22Rv1 (cell line): ENCODE measurements around the gene TRIM31.

Experiments
- H3K27ac ChIP-seq: fragments of 450-650 bp; 2 replicates; pipeline ENCODE4 v1.5.1; 2017
- CTCF ChIP-seq: fragments of 450-650 bp; IDR thresholded peaks from 2 replicates; pipeline ENCODE4 v1.5.1; 2017; ENCODE audit warnings: mild to moderate bottlenecking
- ZFX ChIP-seq: fragments of 450-650 bp; IDR thresholded peaks from 2 replicates; pipeline ENCODE4 v1.6.1; 2017; ENCODE audit warnings: antibody characterized with exemption, borderline replicate concordance

TRIM31 gene

GRCh38 chr6:30157581-30157980 is 44.7 kb upstream of the TRIM31 start:
- H3K27ac ChIP-seq, result no peak overlapping the region
- TF ChIP-seq CTCF, result no peak
- TF ChIP-seq ZFX, result no peak

GRCh38 chr6:30156774-30157173 is 43.9 kb upstream of the TRIM31 start:
- TF ChIP-seq ZFX (no peak), CTCF (no peak)
- no peak overlapping the region for H3K27ac ChIP-seq

- H3K27ac ChIP-seq, result no peak overlapping the region
- TF ChIP-seq CTCF (no peak), ZFX (no peak)
Observed at GRCh38 chr6:30156262-30156599, 43.3 kb upstream of the TRIM31 start.

- H3K27ac ChIP-seq, result no peak overlapping the region
- TF ChIP-seq CTCF, result no peak
Observed at GRCh38 chr6:30155520-30156261, 42.8 kb upstream of the TRIM31 start.

DNA sequence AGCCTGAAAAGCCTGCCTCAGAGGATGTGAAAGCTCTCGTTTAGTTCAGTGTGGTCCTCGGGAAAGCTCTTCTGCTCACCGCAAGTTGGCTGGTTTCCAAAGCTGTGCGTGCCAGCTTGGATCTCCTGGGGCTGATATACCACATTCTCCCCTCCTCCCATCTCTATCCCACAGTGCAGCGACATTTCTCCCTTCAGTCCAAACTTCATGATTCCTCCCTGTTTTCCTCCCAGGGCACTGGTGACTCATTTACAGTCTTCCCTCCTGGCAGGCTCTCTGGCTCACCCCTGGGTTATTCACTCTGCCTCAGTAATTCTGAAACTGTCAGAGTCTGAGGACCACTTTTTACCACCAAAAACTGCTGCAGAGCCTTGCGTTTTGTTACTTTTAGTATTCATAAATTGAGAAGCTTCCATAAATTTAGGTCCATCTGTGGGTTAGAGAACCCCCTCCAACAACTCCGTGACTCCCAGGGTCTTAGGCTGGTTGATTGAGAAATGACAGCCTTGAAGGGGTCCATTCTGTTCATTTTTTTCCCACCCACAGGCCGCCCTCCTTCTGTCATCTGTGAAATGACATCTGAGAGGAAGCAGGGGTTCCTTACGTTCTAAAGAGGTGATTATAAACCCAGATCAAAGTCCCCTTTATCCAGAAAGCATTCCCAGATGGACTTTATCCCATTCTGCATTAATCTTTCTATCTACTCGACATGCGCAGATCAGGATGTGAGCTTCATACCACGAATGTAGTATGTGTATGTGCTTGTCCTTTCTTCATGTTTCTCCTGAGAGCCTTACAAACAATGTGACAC is 42.0 kb upstream of the TRIM31 start:
- H3K27ac ChIP-seq, result no peak overlapping the region
- TF ChIP-seq ZFX, result no peak
- TF ChIP-seq CTCF, result no peak

DNA sequence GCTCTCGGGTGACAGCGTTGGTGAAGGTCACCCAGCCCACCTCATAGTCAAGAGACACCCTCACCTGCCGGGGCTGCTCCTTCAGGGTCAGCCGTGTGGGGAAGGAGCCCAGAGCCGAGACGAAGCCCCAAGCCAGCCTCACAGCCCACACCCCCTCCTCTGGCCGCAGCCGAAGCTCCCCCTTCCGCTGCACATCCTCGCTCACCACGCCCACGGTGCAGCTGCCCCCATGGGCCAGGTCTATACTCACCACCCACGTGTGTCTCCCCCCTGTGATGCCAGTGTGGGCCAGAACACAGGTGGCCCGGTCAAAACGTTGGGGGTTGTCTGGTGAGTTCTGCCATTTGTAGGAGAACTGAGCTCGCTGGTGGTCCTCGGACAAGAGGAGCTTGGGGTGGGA is 41.2 kb upstream of the TRIM31 start:
- TF ChIP-seq CTCF (no peak), ZFX (no peak)
- H3K27ac ChIP-seq, result no peak overlapping the region
